Thymus (tissue), 11 donors: ENCODE results near the gene C19orf85. TPM values are rescaled to one million over a fixed set of nuclear protein-coding genes. Genes with fewer than 3 reads are reported as not detected.
A peak's percentile ranks its signal among the peaks of the same experiment; 100 is the strongest.

Source experiments
- DNase-seq, 9 donors: peaks; one replicate each; pipeline ENCODE4 v3.0.0-alpha.2; 2013; ENCODE audit warnings: low spot score in 9 of 9, low read depth in 6 of 9, missing footprints in 1 of 9
- H3K27ac ChIP-seq, 2 donors: one replicate each; pipeline ENCODE4 v1.5.1; 2013; ENCODE audit warnings: control low read depth in 1 of 2, low read depth in 1 of 2, low read length in 1 of 2, mild to moderate bottlenecking in 1 of 2, moderate library complexity in 1 of 2
- H3K27me3 ChIP-seq, 2 donors: one replicate each; pipeline ENCODE4 v1.5.1; 2013; ENCODE audit warnings: low read length in 1 of 2; ENCODE audit not compliant: control insufficient read depth in 2 of 2, insufficient read depth in 1 of 2
- H3K36me3 ChIP-seq, 2 donors: one replicate each; pipeline ENCODE4 v1.5.1; 2013; ENCODE audit warnings: low read length in 1 of 2, mild to moderate bottlenecking in 1 of 2, moderate library complexity in 1 of 2; ENCODE audit not compliant: control insufficient read depth in 2 of 2, insufficient read depth in 2 of 2
- H3K4me1 ChIP-seq, 2 donors: one replicate each; pipeline ENCODE4 v1.5.1; 2013; ENCODE audit warnings: low read length in 2 of 2; ENCODE audit not compliant: control insufficient read depth in 2 of 2, insufficient read depth in 2 of 2
- H3K4me3 ChIP-seq, 2 donors: one replicate each; pipeline ENCODE4 v1.5.1; 2013; ENCODE audit warnings: low read length in 2 of 2, control low read depth in 1 of 2, mild to moderate bottlenecking in 1 of 2
- H3K9me3 ChIP-seq, 2 donors: one replicate each; pipeline ENCODE4 v1.5.1; 2013; ENCODE audit warnings: low read length in 1 of 2, mild to moderate bottlenecking in 1 of 2; ENCODE audit not compliant: control insufficient read depth in 2 of 2, insufficient read depth in 1 of 2
- WGBS: extraction: QIAGEN DNeasy Blood & Tissue Kit; methylation state at CpG from one replicate; pipeline ENCODE4 v1.1.7; 2013; 5-methylcytosine and 5-hydroxymethylcytosine counted together
- polyA plus RNA-seq: library from polyadenylated mRNA; stranded (reverse); fragments of 200-250 nt; gene quantifications from one replicate; pipeline ENCODE4 v1.2.3, GENCODE V29; 2013
- total RNA-seq: library from RNA; stranded (reverse); fragments of 120-200 nt; gene quantifications from one replicate; pipeline ENCODE4 v1.2.4, GENCODE V29; 2013
- donor health status: healthy.

The C19orf85 gene
- total and polyA plus RNA-seq, 2 donors: not detected

DNA sequence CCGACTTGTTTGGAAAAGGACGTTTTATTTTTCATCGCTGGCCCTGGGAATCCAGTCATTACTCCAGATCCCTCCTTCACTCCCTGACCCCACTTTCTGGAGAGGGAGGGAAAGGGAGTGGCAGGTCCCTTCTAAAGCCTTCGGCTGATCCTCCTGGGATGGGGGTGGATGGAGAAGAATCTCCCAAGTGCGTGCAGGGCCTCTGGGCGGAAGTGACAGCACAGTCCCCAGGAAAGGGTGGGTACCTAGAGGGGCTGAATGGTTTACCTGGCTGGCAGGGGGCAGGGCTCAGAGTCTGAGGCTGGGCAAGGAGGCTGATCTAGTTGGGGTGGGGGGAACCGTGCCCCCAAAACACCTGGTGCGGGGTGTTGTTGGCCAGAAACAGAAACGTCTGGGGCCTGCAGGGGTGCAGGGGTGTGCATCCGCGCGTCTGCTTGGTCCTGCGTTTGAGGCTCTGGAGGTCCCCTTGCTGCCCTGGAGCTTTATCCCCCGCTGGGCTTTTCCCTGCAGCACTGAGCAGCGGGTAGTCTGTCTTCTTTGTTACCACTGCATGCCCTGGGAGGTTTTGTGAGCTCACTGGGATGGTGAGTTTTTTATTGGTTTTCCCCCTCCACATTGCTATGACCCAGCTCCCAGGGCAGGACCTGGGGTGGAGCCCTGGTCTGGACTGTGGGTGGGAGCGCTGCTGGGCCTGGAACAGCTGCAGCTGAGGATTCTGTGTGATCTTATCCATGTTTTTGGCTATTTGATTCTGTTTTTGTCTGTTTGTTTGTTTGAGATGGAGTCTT lies 8.9 kb upstream of the C19orf85 start:
- Histone ChIP-seq H3K9me3 (no peaks in the 10 kb centered on the region), H3K36me3 (no peaks in the 10 kb centered on the region), H3K27ac (no peak overlapping the region), H3K4me3 (no peak overlapping the region), H3K4me1 (peaks cover 12 to 41% of the 10 kb centered on the region in 2 donors), H3K27me3 (no peaks in the 10 kb centered on the region)
- DNase-seq: no peak
- WGBS: 91% methylated on average over 16 of the region's 16 CpGs

DNA sequence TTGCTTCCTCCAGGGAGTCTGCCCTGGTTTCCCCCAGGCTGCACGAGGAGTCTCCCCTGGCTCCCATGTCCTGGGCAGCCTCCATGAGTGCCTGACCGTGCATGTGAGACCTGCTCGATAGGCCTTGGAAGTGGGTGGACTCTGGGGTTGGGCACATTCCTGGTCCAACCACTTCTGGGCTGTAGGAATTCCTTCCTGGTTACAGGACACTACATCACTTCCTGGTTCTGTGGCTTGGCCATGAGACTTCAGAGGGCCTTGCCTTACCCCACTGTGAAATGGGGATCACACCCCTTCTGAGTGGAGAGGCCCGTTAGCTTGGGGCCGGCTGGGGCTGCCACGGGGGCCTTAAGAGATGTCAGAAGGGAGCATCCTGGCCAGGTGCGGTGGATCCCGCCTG lies 7.9 kb upstream of the C19orf85 start:
- WGBS: 91% methylated on average over 8 of the region's 8 CpGs
- DNase-seq: no peak
- Histone ChIP-seq H3K27me3 (peaks cover 0 to 6% of the 10 kb centered on the region in 2 donors), H3K4me1 (peaks cover 10 to 37% of the 10 kb centered on the region in 2 donors), H3K36me3 (no peaks in the 10 kb centered on the region), H3K4me3 (no peak overlapping the region), H3K27ac (no peak overlapping the region), H3K9me3 (no peaks in the 10 kb centered on the region)

DNA sequence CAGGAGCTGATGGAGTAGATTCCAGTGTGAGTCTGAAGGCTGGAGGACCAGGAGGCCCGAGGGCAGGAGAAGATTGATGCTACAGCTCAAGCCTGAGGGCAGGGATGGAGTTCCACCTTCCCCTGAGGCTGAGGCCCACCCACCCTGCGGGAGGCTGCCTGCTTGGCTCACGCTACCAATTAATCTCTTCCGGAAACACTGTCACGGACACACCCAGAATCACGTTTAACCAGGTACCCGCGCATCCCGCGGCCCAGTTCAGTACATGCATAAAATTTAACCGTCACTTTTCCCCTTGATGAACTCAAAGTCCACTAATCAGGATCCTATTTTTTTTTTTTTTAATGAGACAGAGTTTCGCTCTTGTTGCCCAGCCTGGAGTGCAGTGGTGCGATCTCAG lies 6.7 kb upstream of the C19orf85 start:
- peaks cover 2 to 7% of the 10 kb centered on the region in 2 donors for H3K27me3 ChIP-seq
- no peak for DNase-seq
- no peaks in the 10 kb centered on the region for H3K9me3 ChIP-seq
- H3K27ac ChIP-seq: no peak overlapping the region
- no peaks in the 10 kb centered on the region for H3K36me3 ChIP-seq
- no peak overlapping the region for H3K4me3 ChIP-seq
- H3K4me1 ChIP-seq: peaks cover 10 to 31% of the 10 kb centered on the region in 2 donors
- 91% methylated on average over 13 of the region's 13 CpGs for WGBS

DNA sequence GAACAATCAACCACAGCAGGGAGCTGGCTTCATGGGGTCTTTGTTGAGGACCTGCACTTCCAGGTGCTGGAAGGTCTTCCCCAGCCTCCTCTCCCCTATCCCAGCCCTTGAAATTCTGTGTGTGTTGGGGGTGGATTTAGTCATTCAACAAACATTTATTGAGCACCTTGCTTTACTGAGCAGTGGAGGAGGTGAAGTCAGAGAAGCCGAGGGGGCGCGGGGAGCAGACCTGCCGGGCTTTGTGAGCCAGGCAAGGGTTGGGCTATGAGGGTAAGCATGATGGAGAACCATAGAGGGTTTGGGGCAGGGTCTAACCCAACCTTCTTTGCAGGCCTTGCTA lies 3.5 kb upstream of the C19orf85 start:
- DNase-seq: no peak
- Histone ChIP-seq H3K4me3 (no peak overlapping the region), H3K27me3 (peaks cover 2 to 32% of the 10 kb centered on the region in 2 donors), H3K9me3 (no peaks in the 10 kb centered on the region), H3K27ac (no peak overlapping the region), H3K4me1 (peaks cover 4 to 5% of the 10 kb centered on the region in 2 donors), H3K36me3 (no peaks in the 10 kb centered on the region)
- WGBS: 32% methylated on average over 4 of the region's 4 CpGs

DNA sequence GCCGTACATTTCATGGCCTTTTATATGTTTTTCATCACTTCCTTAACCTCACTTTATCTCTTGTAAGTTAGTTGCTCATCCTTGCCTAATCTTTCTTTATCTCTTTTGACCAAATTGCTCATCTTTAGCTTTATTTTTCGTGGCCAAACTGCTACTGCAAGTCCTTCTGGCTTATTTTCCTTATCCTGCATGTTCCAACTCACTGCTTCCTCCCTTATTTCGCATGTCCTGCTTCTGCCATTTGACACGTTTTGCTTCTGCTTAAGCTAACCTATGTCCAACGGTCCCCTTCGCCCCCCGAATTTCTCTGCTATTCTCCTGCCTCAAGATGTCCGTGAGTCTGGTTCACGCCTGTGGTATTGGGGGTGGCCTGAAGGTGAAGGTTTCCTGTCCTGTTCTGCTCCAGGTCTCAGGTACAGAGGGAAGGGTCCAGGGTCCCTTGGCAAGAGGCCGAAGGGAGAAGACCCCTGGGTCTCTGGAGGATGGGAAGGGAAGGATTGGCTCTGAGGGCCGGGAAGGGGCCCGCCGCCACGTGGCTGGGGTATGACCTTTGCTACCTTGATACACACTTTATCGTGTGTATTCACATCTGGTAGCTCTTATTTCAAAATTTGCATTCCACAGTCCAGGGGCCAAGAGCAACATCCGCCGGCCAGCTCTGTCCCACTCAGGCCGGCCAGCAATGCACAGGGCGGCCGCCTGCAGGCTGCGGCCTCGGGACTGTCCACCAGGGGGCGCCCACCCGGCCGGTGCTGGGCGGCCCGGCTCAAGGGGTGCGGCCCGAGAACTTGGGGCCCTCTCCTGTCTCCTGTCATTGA lies 2.9 kb upstream of the C19orf85 start:
- Histone ChIP-seq H3K9me3 (no peaks in the 10 kb centered on the region), H3K27me3 (peaks cover 2 to 38% of the 10 kb centered on the region in 2 donors), H3K4me3 (no peak overlapping the region), H3K27ac (no peak overlapping the region), H3K4me1 (peaks cover 4 to 6% of the 10 kb centered on the region in 2 donors), H3K36me3 (no peaks in the 10 kb centered on the region)
- WGBS: 41% methylated on average over 29 of the region's 29 CpGs
- DNase-seq: peak in 2 of 9 donors; percentile 49 to 61

DNA sequence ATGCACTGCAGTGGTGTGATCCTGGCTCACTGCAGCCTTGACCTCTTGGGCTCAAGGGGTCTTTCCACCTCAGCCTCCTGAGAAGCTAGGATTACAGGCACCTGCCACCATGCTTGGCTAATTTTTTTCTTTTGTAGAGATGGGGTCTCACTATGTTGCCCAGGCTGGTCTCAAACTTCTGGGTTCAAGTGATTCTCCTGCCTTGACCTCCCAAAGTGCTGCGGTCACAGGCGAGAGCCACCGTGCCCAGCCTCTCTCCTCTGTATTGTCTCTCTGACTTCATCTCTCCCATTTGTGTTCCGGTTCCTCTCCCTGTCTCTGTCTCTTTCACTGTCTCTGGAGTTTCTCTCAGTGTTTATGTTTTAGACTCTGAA lies 1.7 kb upstream of the C19orf85 start:
- no peaks in the 10 kb centered on the region for H3K36me3 ChIP-seq
- H3K4me3 ChIP-seq: no peak overlapping the region
- no peak for DNase-seq
- H3K9me3 ChIP-seq: peaks cover 0 to 5% of the 10 kb centered on the region in 2 donors
- peaks cover 2 to 40% of the 10 kb centered on the region in 2 donors for H3K27me3 ChIP-seq
- H3K27ac ChIP-seq: no peak overlapping the region
- 84% methylated on average over 4 of the region's 4 CpGs for WGBS
- H3K4me1 ChIP-seq: peaks cover 11 to 13% of the 10 kb centered on the region in 2 donors

DNA sequence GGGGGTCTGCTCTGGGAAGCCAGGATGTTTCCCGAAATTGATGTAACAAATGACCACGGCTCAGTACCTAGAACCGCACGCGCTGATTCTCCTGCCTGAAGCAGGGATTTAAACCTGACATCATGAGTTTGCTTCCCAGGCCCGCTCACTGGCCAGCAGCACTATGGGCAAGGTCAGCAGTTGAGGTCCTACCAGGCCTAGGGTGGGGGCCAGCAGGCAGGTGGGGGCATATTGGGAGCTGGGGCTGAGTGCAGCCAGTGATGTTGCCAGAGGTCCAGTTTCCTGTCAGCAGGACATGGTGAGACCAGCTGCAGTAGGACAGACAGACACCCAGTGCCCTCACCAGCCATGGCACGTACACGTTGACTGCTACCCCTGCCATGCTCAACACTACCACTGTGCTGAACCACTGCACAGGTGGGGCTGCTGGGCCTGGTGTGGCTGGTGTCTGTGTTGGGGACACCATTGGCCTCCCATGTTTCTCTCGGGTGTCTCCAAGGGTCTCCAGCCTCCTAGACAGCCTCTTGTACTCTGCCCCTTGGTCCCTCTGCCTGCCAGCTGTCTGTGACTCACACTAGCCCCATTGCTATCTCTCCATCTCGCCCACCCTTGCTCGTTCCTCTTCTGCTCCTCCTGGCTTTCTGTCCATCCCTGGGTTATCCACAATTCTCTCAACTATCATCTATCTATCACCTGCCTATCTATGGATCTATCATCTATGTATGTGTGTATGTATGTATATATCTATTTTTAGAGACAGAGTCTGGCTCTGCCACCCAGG lies 1.1 kb upstream of the C19orf85 start:
- Histone ChIP-seq H3K36me3 (no peaks in the 10 kb centered on the region), H3K27ac (no peak overlapping the region), H3K9me3 (peaks cover 1 to 7% of the 10 kb centered on the region in 2 donors), H3K27me3 (peaks cover 2 to 40% of the 10 kb centered on the region in 2 donors), H3K4me3 (no peak overlapping the region), H3K4me1 (peaks cover 15 to 19% of the 10 kb centered on the region in 2 donors)
- WGBS: 95% methylated on average over 11 of the region's 11 CpGs
- no peak for DNase-seq

DNA sequence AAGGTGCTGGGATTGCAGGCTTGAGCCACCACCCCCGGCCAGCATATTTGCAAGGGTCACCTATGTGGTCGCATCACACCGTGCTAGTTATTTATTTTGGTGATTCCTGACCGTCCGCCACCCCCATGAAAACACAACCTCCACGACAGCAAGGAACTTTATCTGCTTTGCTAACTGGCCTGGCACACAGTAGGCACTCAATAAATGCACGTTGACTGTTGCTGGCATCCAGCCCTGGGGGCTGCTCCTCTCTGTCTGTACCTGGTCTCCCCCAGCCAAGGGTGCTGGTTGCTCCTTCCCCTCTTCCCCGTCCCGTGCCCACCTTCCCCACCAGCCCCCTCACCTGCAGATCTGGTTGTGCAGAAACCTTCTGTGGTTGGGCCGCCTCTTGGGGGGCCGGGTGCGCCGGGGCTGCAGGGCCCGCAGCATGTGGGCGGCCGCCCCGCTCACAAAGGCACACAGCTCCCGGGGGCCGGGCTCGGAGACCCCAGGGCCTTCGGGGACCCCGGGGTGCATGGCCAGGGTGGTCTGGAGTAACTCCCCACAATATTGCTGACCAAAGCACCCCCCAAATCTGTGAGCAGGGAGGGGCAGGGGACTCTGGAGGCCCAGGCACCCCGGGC lies 401 bp downstream of the C19orf85 start:
- peaks cover 2 to 40% of the 10 kb centered on the region in 2 donors for H3K27me3 ChIP-seq
- H3K36me3 ChIP-seq: no peaks in the 10 kb centered on the region
- WGBS: 82% methylated on average over 23 of the region's 23 CpGs
- peaks cover 1 to 8% of the 10 kb centered on the region in 2 donors for H3K9me3 ChIP-seq
- H3K27ac ChIP-seq: no peak overlapping the region
- peaks cover 15 to 20% of the 10 kb centered on the region in 2 donors for H3K4me1 ChIP-seq
- no peak for DNase-seq
- H3K4me3 ChIP-seq: no peak overlapping the region
